Measurements from ENCODE around the gene TRIM21. TPM values are rescaled to one million over a fixed set of nuclear protein-coding genes. Genes with fewer than 3 reads are reported as not detected.
"Not testable (repeated sequence)": the region's sequence is repeated elsewhere in the genome, so short reads cannot be mapped to it uniquely, and the experiment has no call there.

Gene TRIM21
- total RNA-seq, 3 donors from 2014 or later (not counting 1 experiment from before 2014, with no cell fraction given) = 27.1 to 34.6 (median 32.0) TPM

DNA sequence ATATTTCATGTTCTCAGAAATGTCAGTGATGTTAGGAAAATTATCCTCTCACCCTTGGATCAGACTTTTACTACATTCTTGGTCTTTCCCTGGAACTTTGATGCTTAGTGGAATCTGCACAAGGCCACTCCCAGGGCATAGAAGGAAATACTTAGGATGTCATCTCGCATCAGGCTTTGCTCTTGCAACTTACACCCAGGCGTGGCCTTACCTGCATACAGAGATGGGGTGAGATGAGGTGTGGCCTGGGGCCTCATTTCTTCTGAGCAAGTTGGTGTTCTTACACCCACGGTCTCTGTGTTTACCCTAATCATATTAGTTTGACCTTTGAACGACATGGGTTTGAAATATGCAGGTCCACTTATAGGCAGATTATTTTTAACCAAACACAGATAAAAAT, 36.5 kb upstream of the TRIM21 start:
- H3K4me1 Mint-ChIP-seq = no peaks in the 10 kb centered on the region
- H3K9me3 ChIP-seq (ENCODE audit: control insufficient read depth, insufficient read depth, low read length) = no peaks in the 10 kb centered on the region
- intact Hi-C loops (cut with micrococcal nuclease) = no loop called here
- H3K27me3 ChIP-seq (ENCODE audit: control insufficient read depth, insufficient read depth, low read length) = no peaks in the 10 kb centered on the region
- H3K36me3 Mint-ChIP-seq = no peaks in the 10 kb centered on the region
- H3K27ac Mint-ChIP-seq = no peak overlapping the region
- H3K36me3 ChIP-seq (ENCODE audit: control insufficient read depth, insufficient read depth, low read length) = no peaks in the 10 kb centered on the region
- no peak overlapping the region for H3K27ac ChIP-seq (ENCODE audit: low read length)
- no peak overlapping the region for H3K4me3 Mint-ChIP-seq
- TF ChIP-seq, protein P1, sequence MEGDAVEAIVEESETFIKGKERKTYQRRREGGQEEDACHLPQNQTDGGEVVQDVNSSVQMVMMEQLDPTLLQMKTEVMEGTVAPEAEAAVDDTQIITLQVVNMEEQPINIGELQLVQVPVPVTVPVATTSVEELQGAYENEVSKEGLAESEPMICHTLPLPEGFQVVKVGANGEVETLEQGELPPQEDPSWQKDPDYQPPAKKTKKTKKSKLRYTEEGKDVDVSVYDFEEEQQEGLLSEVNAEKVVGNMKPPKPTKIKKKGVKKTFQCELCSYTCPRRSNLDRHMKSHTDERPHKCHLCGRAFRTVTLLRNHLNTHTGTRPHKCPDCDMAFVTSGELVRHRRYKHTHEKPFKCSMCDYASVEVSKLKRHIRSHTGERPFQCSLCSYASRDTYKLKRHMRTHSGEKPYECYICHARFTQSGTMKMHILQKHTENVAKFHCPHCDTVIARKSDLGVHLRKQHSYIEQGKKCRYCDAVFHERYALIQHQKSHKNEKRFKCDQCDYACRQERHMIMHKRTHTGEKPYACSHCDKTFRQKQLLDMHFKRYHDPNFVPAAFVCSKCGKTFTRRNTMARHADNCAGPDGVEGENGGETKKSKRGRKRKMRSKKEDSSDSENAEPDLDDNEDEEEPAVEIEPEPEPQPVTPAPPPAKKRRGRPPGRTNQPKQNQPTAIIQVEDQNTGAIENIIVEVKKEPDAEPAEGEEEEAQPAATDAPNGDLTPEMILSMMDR (IDR thresholded peaks at IDR 0.05) = no peak
- WGBS (ENCODE audit: insufficient coverage) = 64% methylated on average over 2 of the region's 4 CpGs
- no peak for ATAC-seq
- H3K4me1 ChIP-seq (ENCODE audit: control insufficient read depth, insufficient read depth, low read length) = no peaks in the 10 kb centered on the region
- H3K27me3 Mint-ChIP-seq (ENCODE audit: low read depth in 2 of 2) = peaks cover 6 to 30% of the 10 kb centered on the region in 2 donors
- H3K9me3 Mint-ChIP-seq = no peaks in the 10 kb centered on the region
- no peak overlapping the region for H3K4me3 ChIP-seq (ENCODE audit: low read length)
- DNase-seq = no peak

DNA sequence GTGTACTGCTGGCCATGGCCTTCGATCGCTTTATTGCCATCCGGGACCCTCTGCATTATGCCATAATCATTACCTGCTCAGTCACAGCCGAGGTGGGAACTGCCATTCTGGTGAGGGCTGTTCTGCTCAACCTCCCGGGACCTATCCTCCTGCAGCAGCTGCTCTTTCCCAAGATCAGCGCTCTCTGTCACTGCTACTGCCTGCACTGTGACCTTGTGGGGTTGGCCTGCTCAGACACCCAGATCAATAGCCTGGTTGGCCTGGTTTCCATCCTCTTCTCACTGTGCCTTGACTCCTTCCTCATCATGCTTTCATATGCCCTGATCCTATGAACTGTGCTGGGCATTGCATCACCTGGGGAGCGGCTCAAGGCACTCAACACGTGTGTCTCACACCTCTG, 24.9 kb upstream of the TRIM21 start:
- H3K27ac Mint-ChIP-seq = no peak overlapping the region
- Histone ChIP-seq H3K27me3 (ENCODE audit: control insufficient read depth, insufficient read depth, low read length) (no peaks in the 10 kb centered on the region), H3K36me3 (ENCODE audit: control insufficient read depth, insufficient read depth, low read length) (no peaks in the 10 kb centered on the region), H3K27ac (ENCODE audit: low read length) (no peak overlapping the region), H3K4me1 (ENCODE audit: control insufficient read depth, insufficient read depth, low read length) (no peaks in the 10 kb centered on the region), H3K4me3 (ENCODE audit: low read length) (no peak overlapping the region), H3K9me3 (ENCODE audit: control insufficient read depth, insufficient read depth, low read length) (no peaks in the 10 kb centered on the region)
- peaks cover 10 to 38% of the 10 kb centered on the region in 2 donors for H3K27me3 Mint-ChIP-seq (ENCODE audit: low read depth in 2 of 2)
- TF ChIP-seq, protein P1 (IDR thresholded peaks at IDR 0.05) = no peak
- intact Hi-C loops (cut with micrococcal nuclease) = no loop called here
- H3K36me3 Mint-ChIP-seq = no peaks in the 10 kb centered on the region
- no peaks in the 10 kb centered on the region for H3K4me1 Mint-ChIP-seq
- H3K9me3 Mint-ChIP-seq = no peaks in the 10 kb centered on the region
- no peak for DNase-seq
- WGBS (ENCODE audit: insufficient coverage) = 84% methylated on average over 8 of the region's 8 CpGs
- ATAC-seq = no peak
- H3K4me3 Mint-ChIP-seq = no peak overlapping the region

DNA sequence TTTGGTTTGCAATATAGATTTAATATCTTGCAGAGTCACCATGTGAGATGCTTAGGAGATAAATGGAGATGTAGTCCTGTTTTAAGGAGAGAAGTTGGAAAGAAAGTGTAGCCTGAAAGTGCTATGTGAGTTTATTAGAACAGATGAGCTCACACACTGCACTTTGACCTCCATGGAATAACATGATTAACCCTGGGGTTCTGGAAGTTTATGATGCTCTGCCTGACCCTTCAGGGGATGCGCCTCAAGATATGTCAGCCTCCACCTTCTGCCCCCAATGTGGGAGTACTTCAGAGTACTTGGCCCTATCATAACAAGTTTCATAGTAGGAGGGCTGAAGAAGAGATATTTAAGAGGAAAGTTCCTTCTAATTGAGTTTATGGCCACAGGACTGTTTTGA, 23.3 kb upstream of the TRIM21 start:
- Histone ChIP-seq H3K4me1 (ENCODE audit: control insufficient read depth, insufficient read depth, low read length) (no peaks in the 10 kb centered on the region), H3K36me3 (ENCODE audit: control insufficient read depth, insufficient read depth, low read length) (no peaks in the 10 kb centered on the region), H3K27me3 (ENCODE audit: control insufficient read depth, insufficient read depth, low read length) (no peaks in the 10 kb centered on the region), H3K9me3 (ENCODE audit: control insufficient read depth, insufficient read depth, low read length) (no peaks in the 10 kb centered on the region), H3K27ac (ENCODE audit: low read length) (no peak overlapping the region), H3K4me3 (ENCODE audit: low read length) (no peak overlapping the region)
- TF ChIP-seq, protein P1 (IDR thresholded peaks at IDR 0.05) = no peak
- intact Hi-C loops (cut with micrococcal nuclease) = no loop called here
- peaks cover 7 to 33% of the 10 kb centered on the region in 2 donors for H3K27me3 Mint-ChIP-seq (ENCODE audit: low read depth in 2 of 2)
- no peaks in the 10 kb centered on the region for H3K36me3 Mint-ChIP-seq
- no peaks in the 10 kb centered on the region for H3K9me3 Mint-ChIP-seq
- H3K4me1 Mint-ChIP-seq = no peaks in the 10 kb centered on the region
- no peak overlapping the region for H3K4me3 Mint-ChIP-seq
- DNase-seq (no peak), ATAC-seq (no peak)
- WGBS (ENCODE audit: insufficient coverage) = no CpG with 5 or more reads among the region's 1 CpG
- no peak overlapping the region for H3K27ac Mint-ChIP-seq

DNA sequence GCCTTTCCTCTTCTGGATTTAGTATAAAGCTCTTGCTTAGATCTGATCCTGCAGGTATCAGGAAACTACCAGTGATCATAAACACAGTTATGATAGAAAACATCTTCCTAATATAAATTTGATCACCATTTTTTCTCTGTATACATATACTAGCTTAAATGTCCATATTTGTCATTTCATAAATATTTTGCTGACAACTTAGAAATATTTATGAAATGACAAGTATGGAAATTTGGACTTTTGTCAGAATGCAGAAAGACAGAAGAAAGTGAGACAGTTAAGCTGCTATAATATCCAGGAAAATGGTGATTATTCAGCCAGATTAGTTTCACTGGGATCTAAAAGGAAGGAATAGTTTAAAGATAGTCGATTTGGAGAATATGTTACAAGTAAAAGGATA, 22.8 kb upstream of the TRIM21 start:
- TF ChIP-seq, protein P1 (IDR thresholded peaks at IDR 0.05) = no peak
- no peak for ATAC-seq
- no peak overlapping the region for H3K27ac ChIP-seq (ENCODE audit: low read length)
- intact Hi-C loops (cut with micrococcal nuclease) = no loop called here
- H3K4me3 ChIP-seq (ENCODE audit: low read length) = no peak overlapping the region
- no peaks in the 10 kb centered on the region for H3K36me3 ChIP-seq (ENCODE audit: control insufficient read depth, insufficient read depth, low read length)
- H3K27ac Mint-ChIP-seq = no peak overlapping the region
- peaks cover 7 to 33% of the 10 kb centered on the region in 2 donors for H3K27me3 Mint-ChIP-seq (ENCODE audit: low read depth in 2 of 2)
- no peaks in the 10 kb centered on the region for H3K4me1 Mint-ChIP-seq
- no peaks in the 10 kb centered on the region for H3K4me1 ChIP-seq (ENCODE audit: control insufficient read depth, insufficient read depth, low read length)
- no peaks in the 10 kb centered on the region for H3K9me3 Mint-ChIP-seq
- H3K4me3 Mint-ChIP-seq = no peak overlapping the region
- no peak for DNase-seq
- no peaks in the 10 kb centered on the region for H3K27me3 ChIP-seq (ENCODE audit: control insufficient read depth, insufficient read depth, low read length)
- H3K9me3 ChIP-seq (ENCODE audit: control insufficient read depth, insufficient read depth, low read length) = no peaks in the 10 kb centered on the region
- WGBS (ENCODE audit: insufficient coverage) = 77% methylated on average over 1 of the region's 1 CpG
- no peaks in the 10 kb centered on the region for H3K36me3 Mint-ChIP-seq

DNA sequence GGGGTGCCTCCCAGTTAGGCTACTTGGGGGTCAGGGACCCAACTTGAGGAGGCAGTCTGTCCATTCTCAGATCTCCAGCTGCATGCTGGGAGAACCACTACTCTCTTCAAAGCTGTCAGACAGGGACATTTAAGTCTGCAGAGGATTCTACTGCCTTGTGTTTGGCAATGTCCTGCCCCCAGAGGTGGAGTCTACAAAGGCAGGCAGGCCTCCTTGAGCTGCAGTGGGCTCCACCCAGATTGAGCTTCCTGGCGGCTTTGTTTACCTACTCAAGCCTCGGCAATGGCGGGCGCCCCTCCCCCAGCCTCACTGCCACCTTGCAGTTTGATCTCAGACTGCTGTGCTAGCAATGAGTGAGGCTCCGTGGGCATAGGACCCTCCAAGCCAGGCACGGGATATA, 12.7 kb upstream of the TRIM21 start:
- ATAC-seq = not testable (repeated sequence)

More for the DNA sequence above, 12.7 kb upstream of the TRIM21 start:
- H3K36me3 Mint-ChIP-seq; H3K4me1 Mint-ChIP-seq; DNase-seq; H3K4me3 ChIP-seq (ENCODE audit: low read length); H3K4me1 ChIP-seq (ENCODE audit: control insufficient read depth, insufficient read depth, low read length); H3K4me3 Mint-ChIP-seq; H3K27ac Mint-ChIP-seq; H3K36me3 ChIP-seq (ENCODE audit: control insufficient read depth, insufficient read depth, low read length); H3K9me3 Mint-ChIP-seq; intact Hi-C loops (cut with micrococcal nuclease); H3K27me3 ChIP-seq (ENCODE audit: control insufficient read depth, insufficient read depth, low read length); H3K27ac ChIP-seq (ENCODE audit: low read length); H3K9me3 ChIP-seq (ENCODE audit: control insufficient read depth, insufficient read depth, low read length): not testable (repeated sequence)
- WGBS (ENCODE audit: insufficient coverage) = 73% methylated on average over 5 of the region's 6 CpGs
- H3K27me3 Mint-ChIP-seq (ENCODE audit: low read depth in 2 of 2) = peaks cover 14 to 53% of the 10 kb centered on the region in 2 donors
